GM19238 (cell line): Measurements from ENCODE around the gene ERGIC1.
A peak's percentile ranks its signal among the peaks of the same experiment; 100 is the strongest.

Experiments
- DNase-seq: peaks from one replicate; pipeline ENCODE4 v3.0.0; 2011; ENCODE audit warnings: low spot score; ENCODE audit not compliant: insufficient read length

The ERGIC1 gene

GRCh38 chr5:172828911-172829431 is 5.1 kb upstream of the ERGIC1 start:
- no peak for DNase-seq

GRCh38 chr5:172830275-172830799 is 3.7 kb upstream of the ERGIC1 start:
- no peak for DNase-seq

DNA sequence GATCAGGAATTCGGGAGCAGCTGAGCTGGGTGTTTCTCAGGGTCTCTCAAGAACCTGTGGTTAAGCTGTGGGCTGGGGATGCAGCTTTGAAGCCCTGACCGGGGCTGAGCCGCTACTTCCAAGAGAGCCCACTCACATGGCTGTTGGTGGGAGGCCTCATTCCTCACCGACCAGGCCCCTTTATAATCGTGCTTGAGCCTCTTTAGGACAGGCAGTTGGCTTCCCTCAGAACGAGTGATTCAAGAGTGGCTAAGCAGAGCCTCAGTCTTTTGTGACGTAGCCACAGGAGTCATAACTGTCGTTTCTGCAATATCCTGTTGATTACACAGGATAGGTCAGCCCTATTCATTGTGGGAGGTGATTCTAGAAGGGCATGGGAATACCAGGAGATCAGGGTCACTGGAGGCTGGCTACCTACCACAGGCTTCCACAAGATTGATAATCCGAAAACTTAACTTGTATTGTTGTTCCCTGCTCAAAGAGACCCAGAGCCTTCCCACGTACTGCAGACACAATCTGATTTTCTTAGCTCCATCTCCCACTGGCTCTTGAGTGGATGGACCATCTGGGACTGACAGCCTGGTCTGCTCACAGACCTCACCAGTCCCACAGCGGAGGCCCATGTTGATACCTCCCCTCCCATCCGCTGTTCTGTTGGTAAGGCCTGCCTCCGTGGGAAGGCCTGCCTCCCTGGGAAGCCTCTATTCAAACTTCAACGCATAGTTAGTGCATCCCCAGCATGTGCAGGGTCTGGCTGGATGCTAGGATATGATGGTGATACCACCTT is 3.0 kb upstream of the ERGIC1 start:
- no peak for DNase-seq

- DNase-seq = no peak
These were observed 1.4 kb upstream of the ERGIC1 start for GRCh38 chr5:172832383-172833315.

GRCh38 chr5:172833372-172833685 is 722 bp upstream of the ERGIC1 start:
- DNase-seq = no peak

GRCh38 chr5:172834415-172835289 is 601 bp downstream of the ERGIC1 start:
- no peak for DNase-seq

DNA sequence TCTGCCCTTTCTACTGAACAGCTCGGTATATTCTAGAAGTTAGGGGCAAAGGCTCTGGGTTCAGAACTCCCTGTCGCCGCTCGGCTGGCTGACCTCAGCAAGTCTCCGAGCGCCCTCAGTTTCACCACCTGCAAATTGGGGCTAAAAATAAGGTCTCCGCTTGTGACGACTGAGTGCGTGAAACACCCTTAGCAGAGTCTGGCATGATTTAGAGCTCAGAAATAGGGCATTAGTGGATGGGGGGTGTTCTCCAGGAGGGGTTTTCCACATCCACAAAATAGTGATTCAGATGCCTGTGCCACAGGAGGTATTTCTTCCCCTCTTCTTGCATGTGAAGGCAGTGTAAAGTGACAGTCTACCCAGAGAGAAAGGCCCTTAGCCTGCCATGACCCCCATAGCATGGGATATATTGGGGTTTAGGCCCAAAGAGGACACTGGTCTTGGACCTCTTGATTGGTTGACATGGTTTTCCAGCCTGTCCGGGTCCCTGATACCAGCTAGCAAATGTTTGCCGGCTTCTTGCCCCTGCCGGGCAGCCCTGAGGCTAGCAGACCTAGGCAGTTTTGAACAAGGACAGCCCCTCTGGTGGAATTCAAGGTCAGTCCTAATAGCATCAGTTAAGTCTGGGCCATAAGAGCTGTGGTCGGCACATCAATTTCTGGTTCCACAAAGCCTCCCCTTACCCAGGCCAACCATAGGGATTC is 1.4 kb downstream of the ERGIC1 start:
- no peak for DNase-seq

GRCh38 chr5:172835994-172836356 is 1.9 kb downstream of the ERGIC1 start:
- no peak for DNase-seq

- DNase-seq = peak; percentile 81
These were observed 3.6 kb downstream of the ERGIC1 start for GRCh38 chr5:172837640-172838039.

GRCh38 chr5:172838151-172838875 is 4.3 kb downstream of the ERGIC1 start:
- no peak for DNase-seq

- DNase-seq = no peak
These were observed 5.8 kb downstream of the ERGIC1 start for GRCh38 chr5:172839669-172840431.

DNA sequence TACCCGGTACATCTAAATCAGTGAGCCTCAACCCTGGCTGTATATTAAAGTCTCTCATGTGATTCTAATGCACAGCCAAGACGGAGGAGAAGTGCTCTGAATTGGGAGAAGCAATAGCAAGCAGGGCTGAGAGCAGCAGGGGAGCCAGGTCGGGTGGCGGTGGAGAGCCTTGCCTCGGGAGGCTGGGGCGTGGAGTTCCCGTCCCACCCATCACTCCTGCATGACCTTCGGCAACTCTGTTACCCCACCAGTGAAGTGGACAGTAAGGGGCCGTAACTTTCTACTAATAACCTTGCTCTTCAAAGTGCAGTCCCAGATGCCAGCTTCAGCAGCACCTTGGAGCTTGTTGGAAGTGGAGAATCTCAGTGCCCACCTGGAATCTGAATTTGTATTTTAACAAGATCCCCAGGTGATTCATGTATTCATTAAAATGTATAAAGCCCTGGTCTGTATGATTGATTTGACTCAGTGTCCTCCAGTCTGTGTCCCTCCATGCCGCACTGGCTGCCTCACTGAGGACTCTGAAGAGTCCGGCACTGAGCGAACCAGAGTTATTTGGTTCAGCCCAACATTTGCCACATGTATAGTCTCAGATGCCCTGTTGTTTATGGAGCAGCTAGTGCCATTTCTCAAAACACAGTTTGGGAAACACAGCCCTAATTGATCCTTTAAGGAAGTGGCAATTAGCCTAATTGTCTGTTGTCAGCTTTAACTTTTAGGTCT is 6.5 kb downstream of the ERGIC1 start:
- DNase-seq = no peak

DNA sequence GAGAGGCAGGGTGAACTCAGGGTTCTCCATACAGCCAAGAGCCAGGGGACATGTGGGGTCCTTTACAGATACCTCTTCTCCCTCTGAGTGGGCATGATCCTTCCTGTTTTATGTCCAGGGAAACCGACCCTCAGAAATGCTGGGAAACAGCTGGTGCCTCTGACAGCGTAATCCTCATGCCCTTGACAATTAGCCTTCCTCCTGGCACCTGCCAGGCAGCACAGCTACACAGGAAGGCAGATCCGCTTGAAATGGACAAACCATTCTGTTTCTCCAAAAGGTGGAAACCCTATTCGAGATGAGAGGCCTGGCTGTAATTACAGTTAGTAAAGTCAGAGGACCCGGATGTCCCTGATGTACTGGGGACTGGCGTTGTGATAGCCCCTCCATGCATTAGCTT is 7.2 kb downstream of the ERGIC1 start:
- no peak for DNase-seq

DNA sequence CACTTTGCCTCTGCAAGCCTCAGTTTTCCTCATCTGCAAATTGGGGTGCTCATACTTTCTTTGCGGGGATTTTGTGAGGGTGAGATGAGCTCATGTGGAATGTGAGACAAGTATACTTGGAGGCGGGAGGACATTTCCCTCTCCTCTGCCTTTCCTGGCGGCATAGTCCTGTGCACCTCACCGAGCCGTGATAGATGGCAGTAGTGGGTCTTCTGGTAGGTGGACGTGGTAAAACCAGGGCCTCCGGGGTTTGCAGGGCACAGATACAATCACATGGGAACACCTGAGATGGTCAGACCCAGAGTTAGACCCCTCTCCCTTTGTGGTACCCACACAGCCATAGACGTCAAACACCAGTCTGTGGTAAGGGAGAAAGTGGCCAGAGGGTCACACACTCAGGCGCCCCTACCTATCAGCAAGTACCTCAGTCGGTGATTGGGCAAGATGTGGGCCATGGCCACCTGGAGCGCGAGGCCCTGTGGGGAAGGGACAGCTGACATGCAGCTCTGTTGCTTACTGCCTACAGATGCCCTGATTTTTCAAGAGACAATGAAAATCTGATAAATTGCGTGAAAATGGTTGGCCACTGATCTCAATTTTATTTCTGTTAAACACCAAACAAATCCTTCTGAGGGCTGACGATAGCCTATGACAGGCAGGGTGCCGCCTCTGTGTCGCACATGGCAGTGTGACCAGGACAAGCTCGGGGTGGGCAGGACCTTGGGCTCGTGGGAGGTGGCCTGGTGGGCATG is 9.9 kb downstream of the ERGIC1 start:
- DNase-seq = no peak

GRCh38 chr5:172844577-172844838 is 10.5 kb downstream of the ERGIC1 start:
- DNase-seq = no peak

- no peak for DNase-seq
These were observed 11.1 kb downstream of the ERGIC1 start for GRCh38 chr5:172845154-172845553.

- no peak for DNase-seq
These were observed 11.5 kb downstream of the ERGIC1 start for GRCh38 chr5:172845576-172845975.

GRCh38 chr5:172846249-172846648 is 12.2 kb downstream of the ERGIC1 start:
- no peak for DNase-seq
